K562 (cell line): Measurements from ENCODE around the gene TEX264. TPM values are rescaled to one million over a fixed set of nuclear protein-coding genes. Genes with fewer than 3 reads are reported as not detected.

Experiments
- ATAC-seq: fragments of 200-7000 bp; cut with Tn5 transposase; 3 replicates; pipeline ENCODE4 v1.9.1; 2020; ENCODE audit warnings: moderate library complexity
- BruUV-seq: library from RNA; stranded (reverse); fragments of 400-500 nt; replicated peaks from 2 replicates; lab custom pipeline; 2021; lab: Mats Ljungman, UMichigan
- CTCF ChIA-PET: fragments of 300-600 bp; formaldehyde crosslinking; extraction: SDS; loops from one replicate; lab custom pipeline; 2021; ENCODE audit warnings: low intra/inter-chr PET ratio; lab: Yijun Ruan, JAX
- POLR2A ChIA-PET: fragments of 300-600, 350-650 bp; sonication (Branson Sonifier 250); formaldehyde crosslinking; extraction: SDS; loops from one replicate; lab custom pipeline; 2021; ENCODE audit warnings: antibody characterized with exemption, inconsistent platforms; lab: Yijun Ruan, JAX
- DNase-seq, 4 experiments: peaks; one replicate each; pipeline versions ENCODE4 v3.0.0 to v3.0.0-alpha.2; 2011 to 2018; ENCODE audit warnings: low spot score in 3 of 4, mixed read lengths in 3 of 4; ENCODE audit errors: extremely low read depth in 1 of 4
- FAIRE-seq: peaks from 2 replicates; lab custom pipeline; 2011; peaks lifted over from hg19 to GRCh38; lab: Jason Lieb, UNC
- H2AFZ ChIP-seq: 2 replicates; pipeline ENCODE4 v1.6.0; 2011; ENCODE audit warnings: low read depth, low read length, control low read depth, inconsistent platforms
- H3K27ac ChIP-seq: fragments of 200-600 bp; 3 replicates; pipeline ENCODE4 v1.8.0; 2011; ENCODE audit warnings: low read depth, mild to moderate bottlenecking, control low read depth, inconsistent platforms, low read length, moderate library complexity, mixed read lengths; ENCODE audit errors: extremely low read depth
- H3K27me3 ChIP-seq, 2 experiments: fragments of 300-600 bp in 1 of 2; 2 replicates in 1 of 2; 3 replicates in 1 of 2; pipeline versions ENCODE4 v1.6.0 to v1.8.0; 2011; ENCODE audit warnings: inconsistent platforms in 2 of 2, low read length in 2 of 2, mild to moderate bottlenecking in 1 of 2, mixed read lengths in 1 of 2, moderate library complexity in 1 of 2; ENCODE audit not compliant: control insufficient read depth in 2 of 2, insufficient read depth in 2 of 2
- H3K36me3 ChIP-seq: fragments of 300-600 bp; 3 replicates; pipeline ENCODE4 v1.8.0; 2011; ENCODE audit warnings: mild to moderate bottlenecking, low read length, inconsistent platforms; ENCODE audit not compliant: control insufficient read depth, insufficient read depth
- H3K4me1 ChIP-seq, 2 experiments: fragments of 200-600 bp in 1 of 2; replicated peaks in 1 of 2; 2 replicates in 1 of 2; 3 replicates in 1 of 2; pipeline versions ENCODE4 v1.5.1 to v1.8.0; 2011; ENCODE audit warnings: inconsistent platforms in 2 of 2, low read length in 2 of 2, mild to moderate bottlenecking in 1 of 2, mixed read lengths in 1 of 2, moderate library complexity in 1 of 2; ENCODE audit not compliant: control insufficient read depth in 2 of 2, insufficient read depth in 2 of 2
- H3K4me2 ChIP-seq: 2 replicates; pipeline ENCODE4 v1.6.1; 2011; ENCODE audit warnings: low read length, control low read depth, inconsistent platforms, mixed read lengths; ENCODE audit not compliant: insufficient read depth
- H3K4me3 ChIP-seq: fragments of 200-600 bp; sonication (generic), shearing (Covaris generic); 2 replicates; pipeline ENCODE4 v1.5.1; 2016; ENCODE audit warnings: control low read depth, inconsistent platforms
- H3K79me2 ChIP-seq: fragments of 200-600 bp; 3 replicates; pipeline ENCODE4 v1.8.0; 2011; ENCODE audit warnings: low read length, inconsistent platforms; ENCODE audit not compliant: control insufficient read depth, insufficient read depth
- H3K9ac ChIP-seq, 2 experiments: 2 replicates each; pipeline versions ENCODE4 v1.6.0 to v1.6.1; 2011; ENCODE audit warnings: low read depth in 2 of 2, low read length in 2 of 2, control low read depth in 1 of 2, inconsistent platforms in 1 of 2, mild to moderate bottlenecking in 1 of 2, mixed read lengths in 1 of 2; ENCODE audit not compliant: insufficient read depth in 1 of 2
- H3K9me1 ChIP-seq: one replicate; pipeline ENCODE4 v1.6.0; 2011; ENCODE audit warnings: inconsistent platforms, mild to moderate bottlenecking, low read length, moderate library complexity; ENCODE audit not compliant: control insufficient read depth, insufficient read depth
- H3K9me3 ChIP-seq: replicated peaks from 2 replicates; pipeline ENCODE4 v1.5.1; 2011; ENCODE audit warnings: low read depth, low read length, inconsistent platforms; ENCODE audit not compliant: control insufficient read depth, insufficient read depth
- H4K20me1 ChIP-seq: replicated peaks from 2 replicates; pipeline ENCODE4 v1.6.1; 2011; ENCODE audit warnings: low read length, inconsistent platforms, mixed read lengths; ENCODE audit not compliant: control insufficient read depth, insufficient read depth
- CXXC5 ChIP-seq: fragments of 250-450 bp; sonication (Bioruptor Pico); IDR thresholded peaks from 2 replicates; pipeline ENCODE4 v1.8.0; 2022; ENCODE audit warnings: inconsistent platforms, mild to moderate bottlenecking, moderate library complexity
- PCBP2 ChIP-seq: fragments of 200-400 bp; formaldehyde crosslinking; IDR thresholded peaks from 2 replicates; pipeline ENCODE4 v1.6.1; 2018; ENCODE audit warnings: low read length, low read depth, mild to moderate bottlenecking, moderate library complexity; ENCODE audit not compliant: poor library complexity, severe bottlenecking
- PHF20 ChIP-seq: fragments of 450-650 bp; IDR thresholded peaks from 2 replicates; pipeline ENCODE4 v1.6.1; 2018; ENCODE audit not compliant: partially characterized antibody
- RBM17 ChIP-seq: fragments of 200-400 bp; formaldehyde crosslinking; IDR thresholded peaks from 2 replicates; pipeline ENCODE4 v1.6.1; 2017; ENCODE audit warnings: low read depth, mild to moderate bottlenecking, low read length, borderline replicate concordance
- TCF15 ChIP-seq: fragments of 250-450 bp; sonication (Bioruptor Pico); IDR thresholded peaks from 2 replicates; pipeline ENCODE4 v1.8.0; 2022; ENCODE audit warnings: moderate library complexity, mild to moderate bottlenecking, inconsistent platforms
- ZFP30 ChIP-seq: fragments of 250-450 bp; sonication (Bioruptor Pico); IDR thresholded peaks from 2 replicates; pipeline ENCODE4 v1.8.0; 2022; ENCODE audit warnings: moderate library complexity, mild to moderate bottlenecking, inconsistent platforms, borderline replicate concordance
- ZFP91 ChIP-seq: sonication (generic); formaldehyde crosslinking; IDR thresholded peaks from 2 replicates; pipeline ENCODE4 v1.8.0; 2022; ENCODE audit warnings: mild to moderate bottlenecking, missing genetic modification reagents
- WGBS: fragments of 100-300 bp; shearing (Covaris generic); methylation state at CpG from one replicate; pipeline ENCODE4 v1.1.6; 2016; ENCODE audit warnings: low coverage, mixed read lengths; ENCODE audit not compliant: insufficient coverage; ENCODE audit errors: missing lambda C conversion rate; 5-methylcytosine and 5-hydroxymethylcytosine counted together
- in situ Hi-C: fragments of 300-500 bp; cut with MboI; formaldehyde crosslinking; loops from 4 replicates; pipeline ENCODE4 v1.15.0; 2018; ENCODE audit warnings: inconsistent platforms, mixed read lengths
- intact Hi-C: fragments of 100-400 bp; cut with micrococcal nuclease; formaldehyde crosslinking; loops from 2 replicates; pipeline ENCODE4 v1.14.2; 2022
- polyA plus RNA-seq, 8 experiments: library from polyadenylated mRNA; depleted of rRNA in 4 of 8; stranded (reverse) in 5 of 8; unstranded in 3 of 8; fragments of >200 nt; fragmentation: Nextera tagmentation in 2 of 8; fragmentation: Illumina TruSeq in 1 of 8; extraction: Ambion mirVana in 2 of 8; extraction: Trizol in 1 of 8; gene quantifications; 2 replicates each; pipeline versions ENCODE4 v1.2.1 to v1.2.3, GENCODE V29; 2011 to 2014; ENCODE audit warnings: inconsistent platforms in 1 of 8, missing spikeins in 1 of 8
- total RNA-seq, 7 experiments: library from RNA; depleted of rRNA in 6 of 7; stranded (reverse); fragments of >200 nt in 6 of 7; fragmentation: Illumina TruSeq in 2 of 7; extraction: Trizol in 2 of 7; gene quantifications; 2 replicates each; pipeline versions ENCODE4 v1.2.1 to v1.2.3, GENCODE V29; 2011 to 2021; ENCODE audit warnings: low replicate concordance in 1 of 7
- TF ChIP-seq, protein P1 (sequence below): fragments of 250-450 bp; sonication (Bioruptor Pico); IDR thresholded peaks from 2 replicates; pipeline ENCODE4 v1.8.0; 2022; ENCODE audit warnings: inconsistent platforms, mild to moderate bottlenecking, moderate library complexity, borderline replicate concordance

TEX264 gene
- total and polyA plus RNA-seq, 9 of the 15 experiments (the other 6 are each of a cell fraction or from before 2014, with no cell fraction given) = 4.1 to 47.0 (median 31.0) TPM

DNA sequence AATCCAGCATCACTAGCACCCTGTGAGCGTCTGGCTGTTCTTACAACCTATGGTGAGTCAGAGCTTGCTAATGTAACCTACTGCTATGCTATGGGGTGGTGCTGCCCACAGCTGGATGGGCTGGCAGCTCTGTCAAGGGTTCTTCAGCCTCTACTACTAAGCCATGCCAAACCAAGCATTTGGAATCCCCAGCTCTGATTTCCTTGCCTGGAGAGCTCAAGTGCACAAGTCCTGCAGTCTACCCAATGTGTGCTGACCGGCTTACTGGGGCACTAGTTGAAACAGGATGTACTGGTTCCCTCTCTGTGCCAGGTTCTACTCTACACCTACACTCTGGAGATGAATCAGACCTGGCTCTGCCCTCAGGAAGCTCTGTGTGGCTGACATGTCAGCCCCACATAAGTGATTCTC, 4.2 kb downstream of the TEX264 start:
- no TSS peak for BruUV-seq
- peaks cover 10% of the 10 kb centered on the region; the same call in 1 of the 3 replicates for H3K36me3 ChIP-seq
- FAIRE-seq (no peak), ATAC-seq (no peak), DNase-seq (no peak)
- H2AFZ ChIP-seq = no peak overlapping the region
- intact Hi-C loops (no loop called here), in situ Hi-C loops (loop anchor here (25.0 kb wide), 1 partner anchor 1038 kb away; no protein-coding TSS in a partner anchor)
- peaks cover 6 to 19% of the 10 kb centered on the region in 2 experiments; a peak in 4 of 5 replicates for H3K4me1 ChIP-seq
- no peak overlapping the region for H3K27ac ChIP-seq
- peaks cover 10% of the 10 kb centered on the region; the same call in 2 of the 3 replicates for H3K79me2 ChIP-seq
- no peak overlapping the region for H3K4me3 ChIP-seq
- TF ChIP-seq CXXC5 (CRISPR knock-in tag) = no peak
- no peak for TF ChIP-seq PCBP2
- TF ChIP-seq RBM17 = no peak
- TF ChIP-seq ZFP30 = no peak
- TF ChIP-seq, protein P1, sequence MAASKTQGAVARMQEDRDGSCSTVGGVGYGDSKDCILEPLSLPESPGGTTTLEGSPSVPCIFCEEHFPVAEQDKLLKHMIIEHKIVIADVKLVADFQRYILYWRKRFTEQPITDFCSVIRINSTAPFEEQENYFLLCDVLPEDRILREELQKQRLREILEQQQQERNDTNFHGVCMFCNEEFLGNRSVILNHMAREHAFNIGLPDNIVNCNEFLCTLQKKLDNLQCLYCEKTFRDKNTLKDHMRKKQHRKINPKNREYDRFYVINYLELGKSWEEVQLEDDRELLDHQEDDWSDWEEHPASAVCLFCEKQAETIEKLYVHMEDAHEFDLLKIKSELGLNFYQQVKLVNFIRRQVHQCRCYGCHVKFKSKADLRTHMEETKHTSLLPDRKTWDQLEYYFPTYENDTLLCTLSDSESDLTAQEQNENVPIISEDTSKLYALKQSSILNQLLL (CRISPR knock-in tag) = no peak
- no peak for TF ChIP-seq TCF15 (CRISPR knock-in tag)
- no peak for TF ChIP-seq ZFP91 (CRISPR knock-in tag)
- no peak for TF ChIP-seq PHF20
- H4K20me1 ChIP-seq = 0 out of 2 replicates have a peak, but pooled peaks cover 2% of the 10 kb centered on the region
- POLR2A ChIA-PET = no interaction called here
- no peak overlapping the region for H3K4me2 ChIP-seq
- 79% methylated on average over 2 of the region's 2 CpGs for WGBS
- CTCF ChIA-PET = no interaction called here
- H3K9me1 ChIP-seq = no peaks in the 10 kb centered on the region
- no peaks in the 10 kb centered on the region for H3K9me3 ChIP-seq
- H3K27me3 ChIP-seq = no peaks in the 10 kb centered on the region
- H3K9ac ChIP-seq = no peak overlapping the region
